Loucy (cell line): ENCODE results near the gene BCKDHB.

Source experiments
- H2AFZ ChIP-seq: fragments of 200-600 bp; sonication (generic); 2 replicates; pipeline ENCODE4 v1.6.0; 2016; ENCODE audit warnings: antibody characterized with exemption, mild to moderate bottlenecking, low read length, moderate library complexity
- H3F3A ChIP-seq: fragments of 200-600 bp; 2 replicates; pipeline ENCODE4 v1.6.0; 2016; ENCODE audit warnings: antibody characterized with exemption, low read depth, mild to moderate bottlenecking
- H3K27me3 ChIP-seq: fragments of 200-600 bp; sonication (generic); 2 replicates; pipeline ENCODE4 v1.6.1; 2014; ENCODE audit warnings: low read length, mild to moderate bottlenecking; ENCODE audit not compliant: insufficient read depth, poor library complexity, severe bottlenecking
- H3K36me3 ChIP-seq: fragments of 200-600 bp; sonication (generic); 2 replicates; pipeline ENCODE4 v1.6.1; 2016; ENCODE audit warnings: low read length; ENCODE audit not compliant: insufficient read depth
- H3K4me1 ChIP-seq: fragments of 200-600 bp; sonication (generic); 2 replicates; pipeline ENCODE4 v1.5.1; 2014; ENCODE audit warnings: low read length, mild to moderate bottlenecking; ENCODE audit not compliant: insufficient read depth, poor library complexity, severe bottlenecking
- H3K4me2 ChIP-seq: fragments of 200-600 bp; sonication (generic); 2 replicates; pipeline ENCODE4 v1.6.0; 2014; ENCODE audit warnings: antibody characterized with exemption, low read length, low read depth, mild to moderate bottlenecking; ENCODE audit not compliant: poor library complexity, severe bottlenecking
- H3K4me3 ChIP-seq: fragments of 200-600 bp; sonication (generic); 2 replicates; pipeline ENCODE4 v1.5.1; 2014; ENCODE audit warnings: low read length, mild to moderate bottlenecking, mixed read lengths; ENCODE audit not compliant: poor library complexity, severe bottlenecking
- H3K79me2 ChIP-seq: fragments of 200-600 bp; sonication (generic); 2 replicates; pipeline ENCODE4 v1.6.1; 2014; ENCODE audit warnings: low read length; ENCODE audit not compliant: insufficient read depth
- H3K9ac ChIP-seq: fragments of 200-600 bp; sonication (generic); 2 replicates; pipeline ENCODE4 v1.6.0; 2014; ENCODE audit warnings: mild to moderate bottlenecking, low read depth, low read length, moderate library complexity; ENCODE audit not compliant: poor library complexity, severe bottlenecking
- H3K9me2 ChIP-seq: fragments of 200-600 bp; sonication (generic); replicated peaks from 2 replicates; pipeline ENCODE4 v1.6.1; 2016; ENCODE audit warnings: low read depth, low read length, mixed read lengths
- H3K9me3 ChIP-seq: fragments of 200-600 bp; sonication (generic); 2 replicates; pipeline ENCODE4 v1.6.1; 2014; ENCODE audit warnings: mild to moderate bottlenecking, antibody characterized with exemption, low read length, low read depth; ENCODE audit not compliant: insufficient read depth
- H4K20me1 ChIP-seq: fragments of 200-600 bp; sonication (generic); 2 replicates; pipeline ENCODE4 v1.6.0; 2014; ENCODE audit warnings: antibody characterized with exemption, low read length, mild to moderate bottlenecking; ENCODE audit not compliant: insufficient read depth, poor library complexity, severe bottlenecking
- EZH2phosphoT487 ChIP-seq: fragments of 200-600 bp; IDR thresholded peaks from 2 replicates; pipeline ENCODE4 v1.6.1; 2018; ENCODE audit warnings: antibody characterized with exemption, mild to moderate bottlenecking, moderate library complexity, borderline replicate concordance
- TF ChIP-seq, protein P1 (sequence below): fragments of 200-600 bp; sonication (generic); conservative IDR thresholded peaks from 2 replicates; pipeline ENCODE4 v1.5.1; 2014; ENCODE audit warnings: mild to moderate bottlenecking, antibody characterized with exemption, low read length

BCKDHB gene

GRCh38 chr6:80254716-80255115 lies 148.2 kb downstream of the BCKDHB start:
- H3K9me3 ChIP-seq: no peaks in the 10 kb centered on the region
- no peaks in the 10 kb centered on the region for H3K27me3 ChIP-seq
- H3K4me2 ChIP-seq: no peak overlapping the region
- H3K4me3 ChIP-seq: no peak overlapping the region
- no peaks in the 10 kb centered on the region for H3F3A ChIP-seq
- TF ChIP-seq, protein P1, sequence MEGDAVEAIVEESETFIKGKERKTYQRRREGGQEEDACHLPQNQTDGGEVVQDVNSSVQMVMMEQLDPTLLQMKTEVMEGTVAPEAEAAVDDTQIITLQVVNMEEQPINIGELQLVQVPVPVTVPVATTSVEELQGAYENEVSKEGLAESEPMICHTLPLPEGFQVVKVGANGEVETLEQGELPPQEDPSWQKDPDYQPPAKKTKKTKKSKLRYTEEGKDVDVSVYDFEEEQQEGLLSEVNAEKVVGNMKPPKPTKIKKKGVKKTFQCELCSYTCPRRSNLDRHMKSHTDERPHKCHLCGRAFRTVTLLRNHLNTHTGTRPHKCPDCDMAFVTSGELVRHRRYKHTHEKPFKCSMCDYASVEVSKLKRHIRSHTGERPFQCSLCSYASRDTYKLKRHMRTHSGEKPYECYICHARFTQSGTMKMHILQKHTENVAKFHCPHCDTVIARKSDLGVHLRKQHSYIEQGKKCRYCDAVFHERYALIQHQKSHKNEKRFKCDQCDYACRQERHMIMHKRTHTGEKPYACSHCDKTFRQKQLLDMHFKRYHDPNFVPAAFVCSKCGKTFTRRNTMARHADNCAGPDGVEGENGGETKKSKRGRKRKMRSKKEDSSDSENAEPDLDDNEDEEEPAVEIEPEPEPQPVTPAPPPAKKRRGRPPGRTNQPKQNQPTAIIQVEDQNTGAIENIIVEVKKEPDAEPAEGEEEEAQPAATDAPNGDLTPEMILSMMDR: no peak
- no peaks in the 10 kb centered on the region for H3K79me2 ChIP-seq
- no peaks in the 10 kb centered on the region for H4K20me1 ChIP-seq
- H2AFZ ChIP-seq: no peak overlapping the region
- H3K36me3 ChIP-seq: no peaks in the 10 kb centered on the region
- no peaks in the 10 kb centered on the region for H3K4me1 ChIP-seq
- H3K9me2 ChIP-seq: no peaks in the 10 kb centered on the region
- H3K9ac ChIP-seq: no peak overlapping the region

GRCh38 chr6:80256691-80257090 lies 150.2 kb downstream of the BCKDHB start:
- no peaks in the 10 kb centered on the region for H3K9me2 ChIP-seq
- no peak overlapping the region for H3K4me3 ChIP-seq
- H4K20me1 ChIP-seq: no peaks in the 10 kb centered on the region
- no peak overlapping the region for H2AFZ ChIP-seq
- no peaks in the 10 kb centered on the region for H3K27me3 ChIP-seq
- no peaks in the 10 kb centered on the region for H3K36me3 ChIP-seq
- no peaks in the 10 kb centered on the region for H3F3A ChIP-seq
- H3K4me2 ChIP-seq: no peak overlapping the region
- H3K9me3 ChIP-seq: no peaks in the 10 kb centered on the region
- H3K4me1 ChIP-seq: no peaks in the 10 kb centered on the region
- H3K79me2 ChIP-seq: no peaks in the 10 kb centered on the region
- TF ChIP-seq, protein P1: no peak
- no peak for TF ChIP-seq EZH2phosphoT487
- no peak overlapping the region for H3K9ac ChIP-seq

- Histone ChIP-seq H3K4me3 (no peak overlapping the region), H3K9me3 (no peaks in the 10 kb centered on the region), H3K36me3 (no peaks in the 10 kb centered on the region), H3K9ac (no peak overlapping the region), H2AFZ (no peak overlapping the region), H3K27me3 (no peaks in the 10 kb centered on the region), H3K9me2 (no peaks in the 10 kb centered on the region), H3K4me1 (no peaks in the 10 kb centered on the region), H4K20me1 (no peaks in the 10 kb centered on the region), H3K79me2 (no peaks in the 10 kb centered on the region), H3K4me2 (no peak overlapping the region), H3F3A (no peaks in the 10 kb centered on the region)
- TF ChIP-seq, protein P1: no peak
- no peak for TF ChIP-seq EZH2phosphoT487
Measured at GRCh38 chr6:80259118-80259517, 152.6 kb downstream of the BCKDHB start.
